GM12878 (cell line): Measurements from ENCODE around the gene SAP130. TPM values are rescaled to one million over a fixed set of nuclear protein-coding genes. Genes with fewer than 3 reads are reported as not detected.

ENCODE experiments used
- ATAC-seq: fragments of 200-7000 bp; cut with Tn5 transposase; 3 replicates; pipeline ENCODE4 v1.9.1; 2020; ENCODE audit warnings: mild to moderate bottlenecking, moderate library complexity
- BruUV-seq: library from RNA; stranded (reverse); fragments of 400-500 nt; replicated peaks from 2 replicates; lab custom pipeline; 2021; lab: Mats Ljungman, UMichigan
- CTCF ChIA-PET: fragments of 300-600 bp; sonication (Branson Sonifier 250); formaldehyde crosslinking; extraction: SDS; loops from one replicate; lab custom pipeline; 2021; ENCODE audit warnings: inconsistent platforms; lab: Yijun Ruan, JAX
- POLR2A ChIA-PET: fragments of 350-600 bp; formaldehyde crosslinking; extraction: SDS; loops from one replicate; lab custom pipeline; 2021; ENCODE audit warnings: inconsistent platforms; lab: Charles Lee
- RAD21 ChIA-PET: fragments of 300-600 bp; sonication (Branson Sonifier 250); formaldehyde crosslinking; loops from one replicate; lab custom pipeline; 2023; ENCODE audit warnings: antibody characterized with exemption; ENCODE audit not compliant: unreplicated experiment; lab: Charles Lee
- SMC1A ChIA-PET: fragments of 300-600 bp; sonication (Branson Sonifier 250); formaldehyde crosslinking; loops from one replicate; lab custom pipeline; 2023; ENCODE audit not compliant: unreplicated experiment, uncharacterized antibody; lab: Charles Lee
- DNase-seq: peaks from one replicate; pipeline ENCODE4 v3.0.0-alpha.2; 2011; ENCODE audit warnings: low read depth, low spot score
- FAIRE-seq: peaks from 3 replicates; lab custom pipeline; 2011; peaks lifted over from hg19 to GRCh38; lab: Jason Lieb, UNC
- H2AFZ ChIP-seq: 2 replicates; pipeline ENCODE4 v1.6.0; 2011; ENCODE audit warnings: low read depth, low read length, control low read depth; ENCODE audit not compliant: control insufficient read depth
- H3K27ac ChIP-seq: 2 replicates; pipeline ENCODE4 v1.5.1; 2011; ENCODE audit warnings: control low read depth; ENCODE audit not compliant: control insufficient read depth, insufficient read depth
- H3K27me3 ChIP-seq, 2 experiments: replicated peaks in 1 of 2; 2 replicates each; pipeline versions ENCODE4 v1.6.0 to v1.6.1; 2011; ENCODE audit warnings: low read length in 1 of 2; ENCODE audit not compliant: control insufficient read depth in 2 of 2, insufficient read depth in 2 of 2
- H3K36me3 ChIP-seq, 2 experiments: 2 replicates each; pipeline ENCODE4 v1.5.1; 2011; ENCODE audit warnings: low read length in 1 of 2; ENCODE audit not compliant: control insufficient read depth in 2 of 2, insufficient read depth in 2 of 2
- H3K4me1 ChIP-seq: 2 replicates; pipeline ENCODE4 v1.6.1; 2011; ENCODE audit warnings: mild to moderate bottlenecking, low read length, moderate library complexity, mixed read lengths; ENCODE audit not compliant: control insufficient read depth, insufficient read depth
- H3K4me2 ChIP-seq: 2 replicates; pipeline ENCODE4 v1.6.0; 2011; ENCODE audit warnings: control low read depth; ENCODE audit not compliant: control insufficient read depth, insufficient read depth
- H3K4me3 ChIP-seq: fragments of 200-600 bp; sonication (generic); 2 replicates; pipeline ENCODE4 v1.5.1; 2016
- H3K79me2 ChIP-seq: 2 replicates; pipeline ENCODE4 v1.6.0; 2011; ENCODE audit warnings: low read length; ENCODE audit not compliant: control insufficient read depth, insufficient read depth
- H3K9ac ChIP-seq: 2 replicates; pipeline ENCODE4 v1.8.0; 2011; ENCODE audit warnings: low read length, control low read depth, mixed read lengths; ENCODE audit not compliant: control insufficient read depth, insufficient read depth
- H3K9me3 ChIP-seq: replicated peaks from 3 replicates; pipeline ENCODE4 v1.5.1; 2011; ENCODE audit warnings: mild to moderate bottlenecking, low read length; ENCODE audit not compliant: control insufficient read depth, insufficient read depth
- H4K20me1 ChIP-seq: 2 replicates; pipeline ENCODE4 v1.6.0; 2011; ENCODE audit not compliant: control insufficient read depth, insufficient read depth
- BHLHE40 ChIP-seq, 2 experiments: fragments of 450-650 bp in 1 of 2; IDR thresholded peaks; 2 replicates each; pipeline ENCODE4 v1.6.1; 2011 to 2017; ENCODE audit warnings: low read depth in 2 of 2, borderline replicate concordance in 1 of 2, improper control_type of control experiment in 1 of 2, low read length in 1 of 2, mild to moderate bottlenecking in 1 of 2
- GATAD2B ChIP-seq: fragments of 450-650 bp; conservative IDR thresholded peaks from 2 replicates; pipeline ENCODE4 v1.6.1; 2017; ENCODE audit warnings: low read depth, mild to moderate bottlenecking, moderate library complexity
- HDGF ChIP-seq: fragments of 450-650 bp; IDR thresholded peaks from 2 replicates; pipeline ENCODE4 v1.6.1; 2016; ENCODE audit warnings: antibody characterized with exemption
- IRF4 ChIP-seq: IDR thresholded peaks from 2 replicates; pipeline ENCODE4 v1.6.1; 2011; ENCODE audit warnings: low read depth, low read length
- NFYB ChIP-seq: IDR thresholded peaks from 2 replicates; pipeline ENCODE4 v1.6.1; 2011; ENCODE audit warnings: low read depth, mild to moderate bottlenecking, low read length, improper control_type of control experiment, moderate library complexity; ENCODE audit not compliant: insufficient read depth
- NR2C2 ChIP-seq: IDR thresholded peaks from 2 replicates; pipeline ENCODE4 v1.6.1; 2011; ENCODE audit warnings: borderline replicate concordance, low read depth; ENCODE audit not compliant: control insufficient read depth, insufficient read length
- NR2F1 ChIP-seq: fragments of 450-650 bp; conservative IDR thresholded peaks from 2 replicates; pipeline ENCODE4 v1.6.1; 2017; ENCODE audit warnings: mild to moderate bottlenecking
- POU2F2 ChIP-seq: IDR thresholded peaks from 3 replicates; pipeline ENCODE4 v1.6.1; 2011; ENCODE audit warnings: low read depth, mild to moderate bottlenecking, low read length, borderline replicate concordance
- SMARCA5 ChIP-seq: fragments of 450-650 bp; IDR thresholded peaks from 2 replicates; pipeline ENCODE4 v1.6.1; 2017; ENCODE audit warnings: mild to moderate bottlenecking
- ZNF207 ChIP-seq: fragments of 450-650 bp; IDR thresholded peaks from 2 replicates; pipeline ENCODE4 v1.6.1; 2014; ENCODE audit warnings: antibody characterized with exemption, mild to moderate bottlenecking, borderline replicate concordance
- ZNF384 ChIP-seq: IDR thresholded peaks from 2 replicates; pipeline ENCODE4 v1.6.1; 2012; ENCODE audit warnings: low read depth, mild to moderate bottlenecking, low read length, improper control_type of control experiment, borderline replicate concordance
- WGBS: methylation state at CpG from one replicate; pipeline ENCODE4 v1.1.6; 2016; ENCODE audit warnings: low lambda C conversion rate; ENCODE audit not compliant: insufficient replicate concordance, insufficient coverage; ENCODE audit errors: missing lambda C conversion rate; 5-methylcytosine and 5-hydroxymethylcytosine counted together
- in situ Hi-C: fragments of 300-500 bp; cut with MboI; formaldehyde crosslinking; loops from 9 replicates; pipeline ENCODE4 v1.14.3; 2018; ENCODE audit warnings: mixed read lengths
- intact Hi-C: fragments of 100-400 bp; cut with micrococcal nuclease; formaldehyde crosslinking; loops from one replicate; pipeline ENCODE4 v1.14.2; 2022; ENCODE audit not compliant: unreplicated experiment
- polyA plus RNA-seq, 11 experiments: library from polyadenylated mRNA; depleted of rRNA in 4 of 11; unstranded in 6 of 11; stranded (reverse) in 5 of 11; fragments of >200 nt; fragmentation: Nextera tagmentation in 4 of 11; fragmentation: Illumina TruSeq in 1 of 11; extraction: Ambion mirVana in 4 of 11; extraction: Trizol in 1 of 11; gene quantifications; 1 replicate in 1 of 11; 2 replicates in 10 of 11; pipeline versions ENCODE4 v1.2.1 to v1.2.3, GENCODE V29; 2011 to 2016; ENCODE audit warnings: inconsistent platforms in 2 of 11, missing spikeins in 2 of 11, low read depth in 1 of 11
- total RNA-seq, 4 experiments: library from RNA; depleted of rRNA in 3 of 4; stranded (reverse); fragments of >200 nt in 3 of 4; fragmentation: Illumina TruSeq in 1 of 4; extraction: Trizol in 1 of 4; gene quantifications; 2 replicates each; pipeline versions ENCODE4 v1.2.1 to v1.2.3, GENCODE V29; 2013 to 2021

The SAP130 gene
- total and polyA plus RNA-seq, 10 of the 15 experiments (the other 5 are each of a cell fraction or from before 2014, with no cell fraction given): 5.0 to 26.2 (median 9.9) TPM

DNA sequence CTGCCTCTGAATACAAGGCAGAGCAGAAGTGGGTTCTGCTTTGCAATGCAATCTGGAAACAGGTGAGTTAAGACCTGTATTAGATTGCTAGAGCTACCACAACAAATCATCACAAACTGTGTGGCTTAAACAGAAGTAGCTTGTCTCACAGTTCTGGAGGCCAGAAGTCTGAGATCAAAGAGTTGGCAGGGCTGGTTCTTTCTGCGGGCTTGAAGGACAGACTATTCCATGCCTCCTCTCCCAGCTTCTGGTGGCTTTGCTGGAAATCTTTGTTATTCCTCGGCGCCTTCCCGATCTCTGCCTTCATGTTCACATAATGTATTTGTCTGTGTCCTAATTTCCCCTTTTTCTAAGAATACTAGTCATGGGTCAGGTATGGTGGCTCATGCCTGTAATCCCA is 58.4 kb downstream of the SAP130 start:
- TF ChIP-seq IRF4 (no peak), NR2C2 (no peak), NR2F1 (no peak), BHLHE40 (IDR thresholded peaks at IDR 0.05; ENCODE audit: borderline replicate concordance in 1 of 2, low read depth in 2 of 2, low read length in 1 of 2) (no peak), NFYB (no peak), SMARCA5 (no peak), HDGF (no peak), GATAD2B (no peak), ZNF207 (no peak), ZNF384 (no peak), POU2F2 (no peak)
- ChIA-PET CTCF (no interaction called here), POLR2A (no interaction called here), RAD21 (no interaction called here), SMC1A (interaction anchor here (0.7 kb wide), 1 partner anchor 88 kb away, joined by 4 read pairs; no protein-coding TSS in a partner anchor)
- Histone ChIP-seq H3K27me3 (no peaks in the 10 kb centered on the region), H3K9ac (no peak overlapping the region), H3K4me1 (no peaks in the 10 kb centered on the region), H2AFZ (no peak overlapping the region), H3K79me2 (no peaks in the 10 kb centered on the region), H3K9me3 (no peaks in the 10 kb centered on the region), H3K36me3 (peaks cover 0 to 3% of the 10 kb centered on the region in 2 experiments; a peak in 2 of 4 replicates), H3K27ac (no peak overlapping the region), H3K4me2 (no peak overlapping the region), H4K20me1 (no peaks in the 10 kb centered on the region), H3K4me3 (no peak overlapping the region)
- intact Hi-C loops: no loop called here
- ATAC-seq (no peak), FAIRE-seq (no peak), DNase-seq (no peak)
- 98% methylated on average over 4 of the region's 4 CpGs for WGBS
- in situ Hi-C loops: no loop called here
- no TSS peak for BruUV-seq
